Ishikawa (cell line): ENCODE results near the gene GFY.

ENCODE experiments used
- CEBPB ChIP-seq: IDR thresholded peaks from 2 replicates; pipeline ENCODE4 v1.6.1; 2012
- CREB1 ChIP-seq: IDR thresholded peaks from 2 replicates; pipeline ENCODE4 v1.6.1; 2012; ENCODE audit warnings: low read depth
- EGR1 ChIP-seq: IDR thresholded peaks from 2 replicates; pipeline ENCODE4 v1.6.1; 2012
- EP300 ChIP-seq: IDR thresholded peaks from 2 replicates; pipeline ENCODE4 v1.6.1; 2012; ENCODE audit warnings: borderline replicate concordance
- FOXM1 ChIP-seq: IDR thresholded peaks from 2 replicates; pipeline ENCODE4 v1.6.1; 2012; ENCODE audit warnings: low read depth, borderline replicate concordance
- NFIC ChIP-seq: IDR thresholded peaks from 2 replicates; pipeline ENCODE4 v1.6.1; 2012
- RAD21 ChIP-seq: IDR thresholded peaks from 2 replicates; pipeline ENCODE4 v1.6.1; 2012; ENCODE audit warnings: low read depth
- TAF1 ChIP-seq: IDR thresholded peaks from 2 replicates; pipeline ENCODE4 v1.6.1; 2012; ENCODE audit warnings: low read depth, mild to moderate bottlenecking
- TCF12 ChIP-seq: IDR thresholded peaks from 2 replicates; pipeline ENCODE4 v1.6.1; 2012; ENCODE audit warnings: low read depth
- TEAD4 ChIP-seq: IDR thresholded peaks from 2 replicates; pipeline ENCODE4 v1.6.1; 2012
- YY1 ChIP-seq: IDR thresholded peaks from 2 replicates; pipeline ENCODE4 v1.6.1; 2012; ENCODE audit warnings: low read depth
- ZBTB7A ChIP-seq: IDR thresholded peaks from 2 replicates; pipeline ENCODE4 v1.6.1; 2012; ENCODE audit warnings: low read depth
- TF ChIP-seq, protein P1 (sequence below): IDR thresholded peaks from 2 replicates; pipeline ENCODE4 v1.6.1; 2012; ENCODE audit warnings: low read depth, mild to moderate bottlenecking
- TF ChIP-seq, protein P2 (sequence below): IDR thresholded peaks from 2 replicates; pipeline ENCODE4 v1.6.1; 2012
- TF ChIP-seq, protein P3 (sequence below): IDR thresholded peaks from 2 replicates; pipeline ENCODE4 v1.6.1; 2012

GFY gene

GRCh38 chr19:49453757-49454240, 28.6 kb downstream of the GFY start:
- TF ChIP-seq TAF1 (no peak), ZBTB7A (no peak), CEBPB (no peak), EGR1 (no peak), FOXM1 (no peak), NFIC (no peak), CREB1 (no peak), TCF12 (no peak), YY1 (no peak), RAD21 (no peak), TEAD4 (no peak), EP300 (no peak)
- TF ChIP-seq, protein P1, sequence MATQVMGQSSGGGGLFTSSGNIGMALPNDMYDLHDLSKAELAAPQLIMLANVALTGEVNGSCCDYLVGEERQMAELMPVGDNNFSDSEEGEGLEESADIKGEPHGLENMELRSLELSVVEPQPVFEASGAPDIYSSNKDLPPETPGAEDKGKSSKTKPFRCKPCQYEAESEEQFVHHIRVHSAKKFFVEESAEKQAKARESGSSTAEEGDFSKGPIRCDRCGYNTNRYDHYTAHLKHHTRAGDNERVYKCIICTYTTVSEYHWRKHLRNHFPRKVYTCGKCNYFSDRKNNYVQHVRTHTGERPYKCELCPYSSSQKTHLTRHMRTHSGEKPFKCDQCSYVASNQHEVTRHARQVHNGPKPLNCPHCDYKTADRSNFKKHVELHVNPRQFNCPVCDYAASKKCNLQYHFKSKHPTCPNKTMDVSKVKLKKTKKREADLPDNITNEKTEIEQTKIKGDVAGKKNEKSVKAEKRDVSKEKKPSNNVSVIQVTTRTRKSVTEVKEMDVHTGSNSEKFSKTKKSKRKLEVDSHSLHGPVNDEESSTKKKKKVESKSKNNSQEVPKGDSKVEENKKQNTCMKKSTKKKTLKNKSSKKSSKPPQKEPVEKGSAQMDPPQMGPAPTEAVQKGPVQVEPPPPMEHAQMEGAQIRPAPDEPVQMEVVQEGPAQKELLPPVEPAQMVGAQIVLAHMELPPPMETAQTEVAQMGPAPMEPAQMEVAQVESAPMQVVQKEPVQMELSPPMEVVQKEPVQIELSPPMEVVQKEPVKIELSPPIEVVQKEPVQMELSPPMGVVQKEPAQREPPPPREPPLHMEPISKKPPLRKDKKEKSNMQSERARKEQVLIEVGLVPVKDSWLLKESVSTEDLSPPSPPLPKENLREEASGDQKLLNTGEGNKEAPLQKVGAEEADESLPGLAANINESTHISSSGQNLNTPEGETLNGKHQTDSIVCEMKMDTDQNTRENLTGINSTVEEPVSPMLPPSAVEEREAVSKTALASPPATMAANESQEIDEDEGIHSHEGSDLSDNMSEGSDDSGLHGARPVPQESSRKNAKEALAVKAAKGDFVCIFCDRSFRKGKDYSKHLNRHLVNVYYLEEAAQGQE = no peak
- TF ChIP-seq, protein P2, sequence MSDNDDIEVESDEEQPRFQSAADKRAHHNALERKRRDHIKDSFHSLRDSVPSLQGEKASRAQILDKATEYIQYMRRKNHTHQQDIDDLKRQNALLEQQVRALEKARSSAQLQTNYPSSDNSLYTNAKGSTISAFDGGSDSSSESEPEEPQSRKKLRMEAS = no peak
- TF ChIP-seq, protein P3, sequence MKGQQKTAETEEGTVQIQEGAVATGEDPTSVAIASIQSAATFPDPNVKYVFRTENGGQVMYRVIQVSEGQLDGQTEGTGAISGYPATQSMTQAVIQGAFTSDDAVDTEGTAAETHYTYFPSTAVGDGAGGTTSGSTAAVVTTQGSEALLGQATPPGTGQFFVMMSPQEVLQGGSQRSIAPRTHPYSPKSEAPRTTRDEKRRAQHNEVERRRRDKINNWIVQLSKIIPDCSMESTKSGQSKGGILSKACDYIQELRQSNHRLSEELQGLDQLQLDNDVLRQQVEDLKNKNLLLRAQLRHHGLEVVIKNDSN = no peak

DNA sequence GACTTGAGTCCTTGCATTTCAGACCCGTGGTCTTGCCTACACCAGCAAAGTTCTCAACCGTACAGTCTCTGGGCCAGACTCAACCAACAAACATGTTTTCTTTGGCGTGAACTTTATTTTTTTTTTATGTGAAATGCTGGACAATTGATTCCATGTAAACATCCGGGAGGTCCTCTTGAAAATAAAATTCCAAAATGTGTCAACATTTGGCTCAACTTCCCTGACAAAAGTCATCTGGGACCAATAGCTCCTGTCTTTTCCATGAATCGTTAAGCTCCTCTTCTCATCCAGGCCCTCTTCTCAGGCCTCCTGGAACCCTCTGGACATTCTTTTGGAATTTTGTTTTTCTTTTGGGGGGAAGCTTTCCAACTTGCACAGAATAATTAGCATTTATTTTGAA, 30.6 kb downstream of the GFY start:
- no peak for TF ChIP-seq FOXM1
- TF ChIP-seq, protein P1 = no peak
- TF ChIP-seq CEBPB = no peak
- TF ChIP-seq NFIC = no peak
- TF ChIP-seq RAD21 = no peak
- TF ChIP-seq, protein P2 = no peak
- TF ChIP-seq TAF1 = no peak
- TF ChIP-seq CREB1 = no peak
- TF ChIP-seq ZBTB7A = no peak
- TF ChIP-seq, protein P3 = no peak
- no peak for TF ChIP-seq TCF12

GRCh38 chr19:49456326-49456725, 31.1 kb downstream of the GFY start:
- TF ChIP-seq TCF12 = no peak

- TF ChIP-seq CEBPB (no peak), FOXM1 (no peak), YY1 (no peak)
- TF ChIP-seq, protein P1 = no peak
These were observed 33.3 kb downstream of the GFY start for GRCh38 chr19:49458567-49458903.

- TF ChIP-seq, protein P2 = no peak
- TF ChIP-seq CREB1 (no peak), TEAD4 (no peak), FOXM1 (no peak), CEBPB (no peak), TCF12 (no peak), NFIC (no peak)
- TF ChIP-seq, protein P3 = no peak
These were observed 34.2 kb downstream of the GFY start for GRCh38 chr19:49459388-49459787.
